ENCODE measurements around the gene CEACAM18. TPM values are rescaled to one million over a fixed set of nuclear protein-coding genes. Genes with fewer than 3 reads are reported as not detected.

Gene CEACAM18
- total and polyA plus RNA-seq, 10 of the 15 experiments (the other 5 are each of a cell fraction or from before 2014, with no cell fraction given): not detected

- no peak overlapping the region for H2AFZ ChIP-seq (ENCODE audit: control insufficient read depth, low read depth, low read length)
- H4K20me1 ChIP-seq (ENCODE audit: control insufficient read depth, insufficient read depth): no peaks in the 10 kb centered on the region
- H3K79me2 ChIP-seq (ENCODE audit: control insufficient read depth, insufficient read depth, low read length): no peaks in the 10 kb centered on the region
- H3K4me1 ChIP-seq (ENCODE audit: control insufficient read depth, insufficient read depth, low read length): peaks cover 5% of the 10 kb centered on the region; the same call in 1 of the 2 replicates
- DNase-seq (ENCODE audit: low read depth, low spot score) (no peak), FAIRE-seq (no peak), ATAC-seq (no peak)
- TF ChIP-seq YBX1 (IDR thresholded peaks at IDR 0.05) (no peak), NFXL1 (IDR thresholded peaks at IDR 0.05; ENCODE audit: borderline replicate concordance) (no peak), SP1 (IDR thresholded peaks at IDR 0.05; ENCODE audit: low read depth, low read length) (no peak), POLR2AphosphoS5 (IDR thresholded peaks at IDR 0.05; ENCODE audit: low read length) (no peak)
- intact Hi-C loops (cut with micrococcal nuclease; ENCODE audit: unreplicated experiment) (no loop called here), in situ Hi-C loops (cut with MboI) (no loop called here)
- no peak overlapping the region for H3K9ac ChIP-seq (ENCODE audit: control insufficient read depth, insufficient read depth, low read length)
- no peaks in the 10 kb centered on the region for H3K36me3 ChIP-seq (ENCODE audit: control insufficient read depth in 2 of 2, insufficient read depth in 2 of 2, low read length in 1 of 2)
- ChIA-PET SMC1A (ENCODE audit: uncharacterized antibody, unreplicated experiment) (no interaction called here), POLR2A (no interaction called here), RAD21 (ENCODE audit: unreplicated experiment) (no interaction called here), CTCF (interaction anchor here (1.0 kb wide), 1 partner anchor 9 kb away, joined by 3 read pairs; no protein-coding TSS in a partner anchor)
- BruUV-seq (replicated peaks): no TSS peak
- no peaks in the 10 kb centered on the region; a peak in 1 of 4 replicates for H3K27me3 ChIP-seq (replicated peaks in 1 of 2; ENCODE audit: control insufficient read depth in 2 of 2, insufficient read depth in 2 of 2, low read length in 1 of 2)
- 60% methylated on average over 5 of the region's 5 CpGs for WGBS (ENCODE audit: insufficient coverage, insufficient replicate concordance, low lambda C conversion rate, missing lambda C conversion rate)
- no peaks in the 10 kb centered on the region; the same call in 2 of the 3 replicates for H3K9me3 ChIP-seq (replicated peaks; ENCODE audit: control insufficient read depth, insufficient read depth, low read length)
- no peak overlapping the region for H3K4me3 ChIP-seq
- no peak overlapping the region for H3K4me2 ChIP-seq (ENCODE audit: control insufficient read depth, insufficient read depth)
- H3K27ac ChIP-seq (ENCODE audit: control insufficient read depth, insufficient read depth): no peak overlapping the region
Measured at GRCh38 chr19:51450730-51451307, 27.5 kb upstream of the CEACAM18 start.

DNA sequence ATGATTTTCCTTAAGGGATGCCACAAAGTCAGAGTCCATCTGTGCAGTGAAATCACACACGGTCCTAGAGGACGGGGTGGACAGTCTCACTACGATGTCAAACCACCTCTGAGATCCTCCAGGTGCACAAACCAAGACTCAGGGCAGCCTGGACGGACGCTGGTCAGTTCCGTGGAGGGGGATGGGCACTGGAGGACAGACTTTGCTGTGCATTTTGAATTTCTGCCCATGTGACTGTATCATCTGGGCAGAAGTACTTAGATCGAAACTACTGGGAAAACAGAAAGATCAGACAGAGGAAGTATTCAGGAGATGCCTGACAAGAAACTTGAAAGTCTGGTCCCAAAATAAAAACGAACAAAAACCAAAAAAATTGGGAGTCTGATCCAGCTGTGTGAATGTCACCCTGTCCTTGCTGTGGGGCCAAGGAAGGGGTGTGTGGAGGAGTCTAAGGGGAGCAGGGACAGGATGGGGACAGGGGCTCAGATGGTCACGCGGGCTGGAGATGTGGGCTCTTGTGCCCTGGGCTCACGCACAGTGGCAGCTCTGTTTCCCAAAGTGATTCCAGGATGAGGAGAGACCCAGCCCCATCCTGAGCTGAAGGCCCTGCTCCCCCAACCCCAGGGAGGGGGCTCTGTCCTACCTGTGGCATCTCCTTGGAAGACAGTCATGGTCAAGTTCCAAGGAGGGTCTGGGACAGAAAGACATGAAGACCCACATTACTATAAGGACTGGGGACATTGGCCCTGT is 21.6 kb upstream of the CEACAM18 start:
- H3K79me2 ChIP-seq (ENCODE audit: control insufficient read depth, insufficient read depth, low read length): no peaks in the 10 kb centered on the region
- WGBS (ENCODE audit: insufficient coverage, insufficient replicate concordance, low lambda C conversion rate, missing lambda C conversion rate): 23% methylated on average over 11 of the region's 11 CpGs
- intact Hi-C loops (cut with micrococcal nuclease; ENCODE audit: unreplicated experiment): no loop called here
- no peak overlapping the region for H2AFZ ChIP-seq (ENCODE audit: control insufficient read depth, low read depth, low read length)
- H4K20me1 ChIP-seq (ENCODE audit: control insufficient read depth, insufficient read depth): no peaks in the 10 kb centered on the region
- ATAC-seq (no peak), FAIRE-seq (no peak), DNase-seq (ENCODE audit: low read depth, low spot score) (no peak)
- TF ChIP-seq ZNF24 (IDR thresholded peaks at IDR 0.05): no peak
- no peak for TF ChIP-seq TBL1XR1 (IDR thresholded peaks at IDR 0.05; ENCODE audit: low read depth, low read length)
- no peak for TF ChIP-seq ATF7 (IDR thresholded peaks at IDR 0.05; ENCODE audit: low read depth)
- no peak for TF ChIP-seq POLR2AphosphoS2 (IDR thresholded peaks at IDR 0.05; ENCODE audit: low read depth, low read length)
- TF ChIP-seq YBX1 (IDR thresholded peaks at IDR 0.05): no peak
- TF ChIP-seq BCLAF1 (IDR thresholded peaks at IDR 0.05): no peak
- TF ChIP-seq TAF1 (IDR thresholded peaks at IDR 0.05; ENCODE audit: borderline replicate concordance, low read depth, low read length): no peak
- TF ChIP-seq ZBED1 (IDR thresholded peaks at IDR 0.05; ENCODE audit: borderline replicate concordance): no peak
- H3K4me1 ChIP-seq (ENCODE audit: control insufficient read depth, insufficient read depth, low read length): no peaks in the 10 kb centered on the region
- no peaks in the 10 kb centered on the region for H3K27me3 ChIP-seq (replicated peaks in 1 of 2; ENCODE audit: control insufficient read depth in 2 of 2, insufficient read depth in 2 of 2, low read length in 1 of 2)
- H3K9me3 ChIP-seq (replicated peaks; ENCODE audit: control insufficient read depth, insufficient read depth, low read length): no peaks in the 10 kb centered on the region
- H3K4me2 ChIP-seq (ENCODE audit: control insufficient read depth, insufficient read depth): no peak overlapping the region
- in situ Hi-C loops (cut with MboI): no loop called here
- no peak overlapping the region for H3K27ac ChIP-seq (ENCODE audit: control insufficient read depth, insufficient read depth)
- ChIA-PET RAD21 (ENCODE audit: unreplicated experiment) (no interaction called here), POLR2A (no interaction called here), SMC1A (ENCODE audit: uncharacterized antibody, unreplicated experiment) (no interaction called here), CTCF (no interaction called here)
- no peaks in the 10 kb centered on the region for H3K36me3 ChIP-seq (ENCODE audit: control insufficient read depth in 2 of 2, insufficient read depth in 2 of 2, low read length in 1 of 2)
- no TSS peak for BruUV-seq (replicated peaks)
- H3K9ac ChIP-seq (ENCODE audit: control insufficient read depth, insufficient read depth, low read length): no peak overlapping the region
- no peak overlapping the region for H3K4me3 ChIP-seq

Data from GM12878 (cell line).